HEK293T (cell line): ENCODE data around the gene ELAPOR1.

Source experiments
- PKNOX1 ChIP-seq: fragments of 450-650 bp; IDR thresholded peaks from 2 replicates; pipeline ENCODE4 v1.6.1; 2016
- SUZ12 ChIP-seq: fragments of 450-650 bp; IDR thresholded peaks from 2 replicates; pipeline ENCODE4 v1.6.1; 2016; ENCODE audit warnings: mild to moderate bottlenecking
- TARDBP ChIP-seq: fragments of 450-650 bp; IDR thresholded peaks from 2 replicates; pipeline ENCODE4 v1.6.1; 2016
- ZNF384 ChIP-seq: fragments of 450-650 bp; IDR thresholded peaks from 2 replicates; pipeline ENCODE4 v1.6.1; 2016

DNA sequence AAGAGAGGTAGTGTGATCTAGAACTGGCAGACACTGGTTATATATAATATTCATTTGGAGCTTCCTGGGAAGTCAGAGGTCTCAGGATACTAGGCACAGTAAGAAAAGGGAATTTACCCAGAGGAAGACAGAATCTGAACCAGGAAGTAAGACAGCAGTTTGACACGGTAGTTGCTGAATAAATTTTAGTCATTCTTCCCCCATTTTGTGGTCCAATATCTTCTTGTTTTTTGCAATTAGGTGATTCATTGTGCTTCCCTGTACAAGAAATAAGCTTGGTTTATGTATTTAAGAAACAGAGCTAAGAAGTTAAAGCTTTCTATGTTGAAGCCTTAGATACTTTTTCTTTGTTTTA is 22.1 kb upstream of the ELAPOR1 start:
- TF ChIP-seq SUZ12 (no peak), PKNOX1 (no peak), ZNF384 (no peak), TARDBP (no peak)
